H1 (cell line): ENCODE data around the gene CUL9. TPM values are rescaled to one million over a fixed set of nuclear protein-coding genes. Genes with fewer than 3 reads are reported as not detected.

Source experiments
- CTCF ChIA-PET: fragments of 300-600 bp; sonication (Branson Sonifier 250); formaldehyde crosslinking; loops from one replicate; lab custom pipeline; 2021; ENCODE audit not compliant: partially characterized antibody; lab: Charles Lee
- POLR2A ChIA-PET: fragments of 300-600 bp; sonication (Branson Sonifier 250); formaldehyde crosslinking; loops from one replicate; lab custom pipeline; 2021; ENCODE audit warnings: inconsistent platforms; ENCODE audit not compliant: partially characterized antibody; lab: Charles Lee
- DNase-seq, 2 experiments: peaks; one replicate each; pipeline versions ENCODE4 v3.0.0 to v3.0.0-alpha.2; 2010 to 2022; ENCODE audit warnings: low spot score in 2 of 2, low read depth in 1 of 2, mixed read lengths in 1 of 2
- FAIRE-seq: peaks from 2 replicates; lab custom pipeline; 2011; peaks lifted over from hg19 to GRCh38; lab: Jason Lieb, UNC
- H2AFZ ChIP-seq: 2 replicates; pipeline ENCODE4 v1.8.1; 2012; ENCODE audit warnings: low read length, inconsistent platforms
- H2AK5ac ChIP-seq: 2 replicates; pipeline ENCODE4 v1.6.1; 2013; ENCODE audit warnings: low read depth, low read length
- H2BK120ac ChIP-seq: replicated peaks from 2 replicates; pipeline ENCODE3; 2013; ENCODE audit warnings: low read depth, low read length, inconsistent platforms
- H2BK12ac ChIP-seq: 2 replicates; pipeline ENCODE4 v1.6.1; 2013; ENCODE audit warnings: low read depth, low read length
- H2BK15ac ChIP-seq: 2 replicates; pipeline ENCODE4 v1.6.1; 2013; ENCODE audit warnings: low read length
- H2BK20ac ChIP-seq: 2 replicates; pipeline ENCODE4 v1.6.1; 2013; ENCODE audit warnings: low read length
- H2BK5ac ChIP-seq: 2 replicates; pipeline ENCODE4 v1.6.1; 2013; ENCODE audit warnings: low read depth, low read length
- H3K14ac ChIP-seq: 2 replicates; pipeline ENCODE4 v1.6.1; 2013; ENCODE audit warnings: inconsistent platforms; ENCODE audit not compliant: insufficient read length
- H3K18ac ChIP-seq: 2 replicates; pipeline ENCODE4 v1.6.1; 2013; ENCODE audit warnings: low read length; ENCODE audit errors: extremely low read depth
- H3K23ac ChIP-seq: 2 replicates; pipeline ENCODE4 v1.6.1; 2013; ENCODE audit warnings: inconsistent platforms; ENCODE audit not compliant: insufficient read length
- H3K23me2 ChIP-seq: 2 replicates; pipeline ENCODE4 v1.6.1; 2013; ENCODE audit warnings: low read depth, low read length
- H3K27ac ChIP-seq: 2 replicates; pipeline ENCODE4 v1.6.1; 2011; ENCODE audit warnings: low read depth, low read length, inconsistent platforms
- H3K27me3 ChIP-seq, 4 experiments: replicated peaks in 1 of 4; 1 replicate in 1 of 4; 2 replicates in 3 of 4; pipeline versions ENCODE4 v1.6.1 to v1.8.1; 2011 to 2013; ENCODE audit warnings: low read length in 3 of 4, mild to moderate bottlenecking in 3 of 4, inconsistent platforms in 2 of 4, mixed read lengths in 2 of 4, moderate library complexity in 1 of 4; ENCODE audit not compliant: control insufficient read depth in 3 of 4, insufficient read depth in 3 of 4; ENCODE audit errors: extremely low read depth in 1 of 4
- H3K36me3 ChIP-seq, 4 experiments: 2 replicates each; pipeline versions ENCODE4 v1.6.1 to v1.8.1; 2011 to 2013; ENCODE audit warnings: mild to moderate bottlenecking in 4 of 4, low read length in 3 of 4, moderate library complexity in 2 of 4, control low read depth in 1 of 4, inconsistent platforms in 1 of 4; ENCODE audit not compliant: insufficient read depth in 4 of 4, control insufficient read depth in 2 of 4
- H3K4ac ChIP-seq: replicated peaks from 2 replicates; pipeline ENCODE3; 2013; ENCODE audit warnings: low read length, low read depth, mixed read lengths, inconsistent platforms; ENCODE audit not compliant: insufficient read length
- H3K4me1 ChIP-seq, 4 experiments: replicated peaks in 1 of 4; 1 replicate in 1 of 4; 2 replicates in 3 of 4; pipeline versions ENCODE4 v1.6.1 to v1.8.1; 2011 to 2013; ENCODE audit warnings: low read length in 3 of 4, inconsistent platforms in 2 of 4, mixed read lengths in 1 of 4; ENCODE audit not compliant: insufficient read depth in 4 of 4, control insufficient read depth in 3 of 4
- H3K4me2 ChIP-seq, 2 experiments: 2 replicates each; pipeline versions ENCODE4 v1.6.1 to v1.8.1; 2011 to 2013; ENCODE audit warnings: low read depth in 2 of 2, low read length in 2 of 2, control low read depth in 1 of 2, inconsistent platforms in 1 of 2, mild to moderate bottlenecking in 1 of 2; ENCODE audit not compliant: insufficient read depth in 1 of 2
- H3K4me3 ChIP-seq, 4 experiments: fragments of 200-600, 300-600 bp in 1 of 4; sonication (generic), shearing (Covaris generic), sonication (Bioruptor Twin) in 1 of 4; 2 replicates each; pipeline versions ENCODE4 v1.5.1 to v1.8.1; 2011 to 2016; ENCODE audit warnings: low read length in 4 of 4, low read depth in 3 of 4, control low read depth in 2 of 4, inconsistent platforms in 2 of 4, mild to moderate bottlenecking in 2 of 4, mixed read lengths in 1 of 4, moderate library complexity in 1 of 4; ENCODE audit not compliant: insufficient read depth in 2 of 4; ENCODE audit errors: extremely low read depth in 1 of 4
- H3K56ac ChIP-seq: replicated peaks from 2 replicates; pipeline ENCODE3; 2013; ENCODE audit warnings: low read depth, mild to moderate bottlenecking, mixed read lengths, low read length, inconsistent platforms; ENCODE audit not compliant: insufficient read length
- H3K79me1 ChIP-seq: 2 replicates; pipeline ENCODE4 v1.6.1; 2013; ENCODE audit warnings: low read depth, low read length, control low read depth
- H3K79me2 ChIP-seq, 2 experiments: 2 replicates each; pipeline versions ENCODE4 v1.6.1 to v1.8.1; 2012 to 2013; ENCODE audit warnings: low read length in 2 of 2, mild to moderate bottlenecking in 2 of 2, inconsistent platforms in 1 of 2; ENCODE audit not compliant: insufficient read depth in 2 of 2, control insufficient read depth in 1 of 2
- H3K9ac ChIP-seq, 4 experiments: replicated peaks in 1 of 4; 1 replicate in 1 of 4; 2 replicates in 3 of 4; pipeline versions ENCODE4 v1.6.1 to v1.8.1; 2011 to 2013; ENCODE audit warnings: low read depth in 3 of 4, low read length in 3 of 4, control low read depth in 2 of 4, mild to moderate bottlenecking in 2 of 4, moderate library complexity in 2 of 4, inconsistent platforms in 1 of 4; ENCODE audit errors: extremely low read depth in 1 of 4
- H3K9me3 ChIP-seq, 2 experiments: 2 replicates each; pipeline versions ENCODE4 v1.6.1 to v1.8.1; 2012 to 2013; ENCODE audit warnings: mild to moderate bottlenecking in 2 of 2, moderate library complexity in 2 of 2, control low read depth in 1 of 2, inconsistent platforms in 1 of 2, low read depth in 1 of 2, low read length in 1 of 2, mixed read lengths in 1 of 2; ENCODE audit not compliant: insufficient read depth in 2 of 2
- H4K20me1 ChIP-seq, 2 experiments: replicated peaks in 1 of 2; 2 replicates each; pipeline versions ENCODE3 to v1.8.1; 2011 to 2013; ENCODE audit warnings: inconsistent platforms in 2 of 2, low read length in 2 of 2, mild to moderate bottlenecking in 1 of 2; ENCODE audit not compliant: insufficient read depth in 2 of 2, control insufficient read depth in 1 of 2
- H4K5ac ChIP-seq: 2 replicates; pipeline ENCODE4 v1.6.1; 2013; ENCODE audit warnings: low read length, low read depth, mixed read lengths, inconsistent platforms; ENCODE audit not compliant: insufficient read length
- H4K8ac ChIP-seq: 2 replicates; pipeline ENCODE4 v1.8.0; 2013; ENCODE audit warnings: mild to moderate bottlenecking, moderate library complexity, low read length, inconsistent platforms; ENCODE audit not compliant: insufficient read depth; ENCODE audit errors: extremely low read depth
- H4K91ac ChIP-seq: replicated peaks from 2 replicates; pipeline ENCODE3; 2013; ENCODE audit warnings: low read length, mixed read lengths, inconsistent platforms; ENCODE audit not compliant: insufficient read length
- ATF3 ChIP-seq: IDR thresholded peaks from 2 replicates; pipeline ENCODE4 v1.6.1; 2011; ENCODE audit warnings: low read depth, mild to moderate bottlenecking, low read length; ENCODE audit not compliant: insufficient read depth
- CEBPB ChIP-seq: IDR thresholded peaks from 2 replicates; pipeline ENCODE4 v1.6.1; 2012; ENCODE audit warnings: low read depth, low read length
- CREB1 ChIP-seq: IDR thresholded peaks from 2 replicates; pipeline ENCODE4 v1.6.1; 2012; ENCODE audit warnings: inconsistent platforms
- GTF2F1 ChIP-seq: IDR thresholded peaks from 2 replicates; pipeline ENCODE4 v1.6.1; 2012; ENCODE audit warnings: low read depth, low read length, improper control_type of control experiment, borderline replicate concordance
- HDAC2 ChIP-seq, 2 experiments: fragments of 300-600 bp in 1 of 2; sonication (generic) in 1 of 2; IDR thresholded peaks; 2 replicates each; pipeline ENCODE4 v1.6.1; 2011 to 2012; ENCODE audit warnings: low read depth in 2 of 2, low read length in 2 of 2, mild to moderate bottlenecking in 2 of 2, moderate library complexity in 2 of 2, borderline replicate concordance in 1 of 2, inconsistent platforms in 1 of 2
- JUN ChIP-seq: IDR thresholded peaks from 2 replicates; pipeline ENCODE4 v1.6.1; 2011; ENCODE audit warnings: low read depth, mild to moderate bottlenecking, improper control_type of control experiment, low read length
- NANOG ChIP-seq: IDR thresholded peaks from 2 replicates; pipeline ENCODE4 v1.6.1; 2011; ENCODE audit warnings: low read length, low read depth, mild to moderate bottlenecking, inconsistent platforms; ENCODE audit not compliant: insufficient read depth, poor library complexity, severe bottlenecking
- NRF1 ChIP-seq: IDR thresholded peaks from 2 replicates; pipeline ENCODE4 v1.6.1; 2011; ENCODE audit warnings: mild to moderate bottlenecking, low read depth, low read length, improper control_type of control experiment
- PHF8 ChIP-seq: fragments of 200-600 bp; sonication (generic); conservative IDR thresholded peaks from 2 replicates; pipeline ENCODE4 v1.7.1; 2012; ENCODE audit warnings: low read depth, mild to moderate bottlenecking, inconsistent platforms, low read length, moderate library complexity
- RXRA ChIP-seq: IDR thresholded peaks from 2 replicates; pipeline ENCODE4 v1.6.1; 2011; ENCODE audit warnings: low read depth, mild to moderate bottlenecking, low read length, moderate library complexity; ENCODE audit not compliant: insufficient read depth
- SIN3A ChIP-seq, 2 experiments: IDR thresholded peaks in 1 of 2; conservative IDR thresholded peaks in 1 of 2; 2 replicates each; pipeline ENCODE4 v1.6.1; 2011 to 2012; ENCODE audit warnings: low read length in 2 of 2, improper control_type of control experiment in 1 of 2, low read depth in 1 of 2, mild to moderate bottlenecking in 1 of 2
- SIRT6 ChIP-seq: IDR thresholded peaks from one replicate; pipeline ENCODE4 v1.7.1; 2012; ENCODE audit warnings: low read length, inconsistent platforms
- WGBS, 2 experiments: shearing (Covaris generic) in 1 of 2; methylation state at CpG; one replicate each; pipeline versions ENCODE4 v1.1.6 to v1.1.7; 2013 to 2015; ENCODE audit warnings: low lambda C conversion rate in 2 of 2, mixed read lengths in 2 of 2, inconsistent platforms in 1 of 2, low coverage in 1 of 2, missing lambda C conversion rate in 1 of 2; ENCODE audit not compliant: insufficient replicate concordance in 2 of 2, insufficient coverage in 1 of 2, insufficient read length in 1 of 2; ENCODE audit errors: extremely low coverage in 1 of 2, missing lambda C conversion rate in 1 of 2; 5-methylcytosine and 5-hydroxymethylcytosine counted together
- polyA plus RNA-seq, 7 experiments: library from polyadenylated mRNA; depleted of rRNA in 3 of 7; stranded (reverse) in 5 of 7; unstranded in 2 of 7; fragments of >200 nt in 5 of 7; fragments of 200-250 nt in 2 of 7; gene quantifications; 1 replicate in 5 of 7; 2 replicates in 1 of 7; 4 replicates in 1 of 7; pipeline versions ENCODE4 v1.2.1 to v1.2.3, GENCODE V29; 2011 to 2013; ENCODE audit warnings: missing spikeins in 2 of 7, mixed read lengths in 2 of 7
- total RNA-seq: library from RNA; stranded (reverse); fragmentation: NEBNext Ultra II Directional; extraction: Animal tissue kit (Norgen Biotek cat#: 25700); gene quantifications from 2 replicates; pipeline ENCODE4 v1.2.1, GENCODE V29; 2021

Gene CUL9
- total and polyA plus RNA-seq, 2 of the 8 experiments (the other 6 are each of a cell fraction or from before 2014, with no cell fraction given), result 7.7 to 9.8 TPM

DNA sequence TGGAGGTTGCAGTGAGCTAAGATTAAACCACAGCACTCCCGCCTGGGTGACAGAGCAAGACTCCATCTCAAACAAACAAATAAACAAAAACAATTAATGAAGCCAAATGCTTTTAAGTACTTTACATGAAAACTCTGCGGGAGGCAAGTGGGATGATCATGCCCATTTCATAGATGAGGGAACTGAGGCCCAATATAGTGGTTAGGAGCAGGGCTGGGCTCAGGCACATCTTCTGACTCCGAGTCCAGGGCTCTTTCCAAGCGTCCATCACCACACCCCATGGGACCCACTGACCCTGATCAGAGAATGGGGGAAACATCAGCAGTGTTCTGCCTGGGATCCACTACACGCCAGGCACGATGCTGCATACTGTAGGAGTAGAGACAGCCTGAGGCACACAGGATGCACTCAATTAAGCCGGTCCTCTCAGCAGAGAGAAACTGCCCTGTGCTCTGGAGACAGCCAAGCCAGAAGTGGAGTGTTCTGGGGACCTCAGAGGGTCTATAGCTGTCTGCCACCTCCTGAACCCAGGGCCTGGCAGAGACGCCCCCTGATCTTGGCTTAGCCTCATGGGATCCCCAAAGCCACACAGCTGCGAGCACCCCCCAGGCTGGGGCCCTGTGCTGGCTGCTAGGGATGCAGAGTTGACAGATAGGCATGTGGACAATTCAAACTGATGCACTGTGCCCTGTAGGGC lies 74.8 kb downstream of the CUL9 start:
- Histone ChIP-seq H2BK20ac (no peak overlapping the region), H3K79me2 (no peaks in the 10 kb centered on the region), H2AK5ac (no peak overlapping the region), H2BK15ac (no peak overlapping the region), H3K14ac (no peak overlapping the region), H2BK12ac (no peak overlapping the region), H3K36me3 (no peaks in the 10 kb centered on the region), H4K5ac (no peak overlapping the region), H2BK5ac (no peak overlapping the region), H3K23ac (no peak overlapping the region), H3K18ac (no peak overlapping the region), H3K4me3 (no peak overlapping the region), H3K56ac (no peak overlapping the region), H3K4me2 (no peak overlapping the region), H3K4ac (no peak overlapping the region), H3K9ac (no peak overlapping the region), H4K8ac (no peak overlapping the region), H2BK120ac (no peak overlapping the region), H4K20me1 (peaks cover 0 to 2% of the 10 kb centered on the region in 2 experiments), H3K27ac (no peak overlapping the region), H4K91ac (no peak overlapping the region), H3K9me3 (no peaks in the 10 kb centered on the region), H3K79me1 (no peaks in the 10 kb centered on the region), H3K4me1 (no peaks in the 10 kb centered on the region; a peak in 1 of 7 replicates), H2AFZ (no peak overlapping the region), H3K27me3 (no peaks in the 10 kb centered on the region; a peak in 1 of 7 replicates), H3K23me2 (no peaks in the 10 kb centered on the region)
- ChIA-PET CTCF (interaction anchor here (1.2 to 1.9 kb wide), 4 partner anchors 8 to 236 kb away, joined by 3 to 14 read pairs (median 4); no protein-coding TSS in a partner anchor), POLR2A (interaction anchor here (1.0 to 1.2 kb wide), 2 partner anchors 20 to 27 kb away, joined by 3 read pairs; partner anchors contain the start of gene DNPH1)
- WGBS, 2 experiments, result 95% methylated on average over 9 of the region's 9 CpGs; no CpG with 5 or more reads in 1 of the 2 experiments
- FAIRE-seq (no peak), DNase-seq (no peak)
- no peak for TF ChIP-seq RXRA
- no peak for TF ChIP-seq NRF1
- TF ChIP-seq HDAC2 (IDR thresholded peaks at IDR 0.05; ENCODE audit: borderline replicate concordance in 1 of 2, low read depth in 2 of 2, low read length in 2 of 2), result no peak
- TF ChIP-seq CEBPB, result no peak
- TF ChIP-seq GTF2F1, result no peak
- TF ChIP-seq SIN3A (conservative IDR thresholded peaks at IDR 0.05 in 1 of 2, IDR thresholded peaks at IDR 0.05 in 1 of 2; ENCODE audit: low read depth in 1 of 2, low read length in 2 of 2), result no peak
- TF ChIP-seq PHF8, result no peak
- no peak for TF ChIP-seq CREB1
- no peak for TF ChIP-seq ATF3
- no peak for TF ChIP-seq NANOG
- no peak for TF ChIP-seq JUN
- TF ChIP-seq SIRT6, result no peak
